ENCODE data around the gene CXorf58. TPM values are rescaled to one million over a fixed set of nuclear protein-coding genes. Genes with fewer than 3 reads are reported as not detected.
A peak's percentile ranks its signal among the peaks of the same experiment; 100 is the strongest.

Gene CXorf58
- total and polyA plus RNA-seq, 7 experiments from 2014 or later = not detected

- no peak overlapping the region for H3K4me3 Mint-ChIP-seq
- no peaks in the 10 kb centered on the region for H3K27me3 Mint-ChIP-seq
- CTCF ChIA-PET = no interaction called here
- Histone ChIP-seq H3K27ac (ENCODE audit: low read depth, low read length) (no peak overlapping the region), H3K4me3 (ENCODE audit: low read length) (no peak overlapping the region), H3K36me3 (ENCODE audit: control insufficient read depth in 2 of 3, insufficient read depth in 3 of 3, low read length in 3 of 3) (no peaks in the 10 kb centered on the region), H3K4me1 (ENCODE audit: control insufficient read depth in 2 of 2, insufficient read depth in 2 of 2, low read length in 2 of 2) (no peaks in the 10 kb centered on the region), H3K9me3 (ENCODE audit: control insufficient read depth in 2 of 3, low read length in 3 of 3) (no peaks in the 10 kb centered on the region), H3K27me3 (ENCODE audit: control insufficient read depth in 2 of 2, insufficient read depth in 2 of 2, low read length in 2 of 2) (no peaks in the 10 kb centered on the region)
- H3K4me1 Mint-ChIP-seq = peaks cover 0 to 2% (median 0%) of the 10 kb centered on the region in 7 donors
- intact Hi-C loops (cut with micrococcal nuclease) = no loop called here
- peak; percentile 47 for ATAC-seq
- no peak overlapping the region for H3K27ac Mint-ChIP-seq
- DNase-seq = no peak
- peaks cover 5 to 12% (median 5%) of the 10 kb centered on the region in 5 donors for H3K36me3 Mint-ChIP-seq
- POLR2A ChIA-PET = no interaction called here
- no peaks in the 10 kb centered on the region for H3K9me3 Mint-ChIP-seq
Observed at GRCh38 chrX:23871905-23872546, 35.8 kb upstream of the CXorf58 start.

- CTCF ChIA-PET = interaction anchor here (0.7 kb wide), 1 partner anchor 22 kb away, joined by 3 read pairs; no protein-coding TSS in a partner anchor
- no peak overlapping the region for H3K4me3 Mint-ChIP-seq
- no peaks in the 10 kb centered on the region for H3K27me3 Mint-ChIP-seq
- DNase-seq = no peak
- no peaks in the 10 kb centered on the region for H3K9me3 Mint-ChIP-seq
- no peak overlapping the region for H3K27ac Mint-ChIP-seq
- H3K36me3 ChIP-seq (ENCODE audit: control insufficient read depth in 2 of 3, insufficient read depth in 3 of 3, low read length in 3 of 3) = no peaks in the 10 kb centered on the region
- POLR2A ChIA-PET = interaction anchor here (0.5 kb wide), 1 partner anchor 269 kb away, joined by 3 read pairs; no protein-coding TSS in a partner anchor
- no peak overlapping the region for H3K4me3 ChIP-seq (ENCODE audit: low read length)
- no peak for ATAC-seq
- peaks cover 0 to 7% (median 0%) of the 10 kb centered on the region in 7 donors for H3K4me1 Mint-ChIP-seq
- peaks cover 0 to 4% (median 0%) of the 10 kb centered on the region in 5 donors for H3K36me3 Mint-ChIP-seq
- intact Hi-C loops (cut with micrococcal nuclease) = no loop called here
- no peak overlapping the region for H3K27ac ChIP-seq (ENCODE audit: low read depth, low read length)
- H3K27me3 ChIP-seq (ENCODE audit: control insufficient read depth in 2 of 2, insufficient read depth in 2 of 2, low read length in 2 of 2) = no peaks in the 10 kb centered on the region
- no peaks in the 10 kb centered on the region for H3K9me3 ChIP-seq (ENCODE audit: control insufficient read depth in 2 of 3, low read length in 3 of 3)
- H3K4me1 ChIP-seq (ENCODE audit: control insufficient read depth in 2 of 2, insufficient read depth in 2 of 2, low read length in 2 of 2) = no peaks in the 10 kb centered on the region
Observed at GRCh38 chrX:23879380-23880090, 28.3 kb upstream of the CXorf58 start.

GRCh38 chrX:23883737-23884354, 24.0 kb upstream of the CXorf58 start:
- POLR2A ChIA-PET = no interaction called here
- peak in 1 of 9 donors; percentile 22 for DNase-seq
- CTCF ChIA-PET = no interaction called here

GRCh38 chrX:23884427-23885024, 23.3 kb upstream of the CXorf58 start:
- H3K4me3 Mint-ChIP-seq = no peak overlapping the region
- H3K36me3 Mint-ChIP-seq = peaks cover 0 to 4% (median 0%) of the 10 kb centered on the region in 5 donors
- H3K27ac ChIP-seq (ENCODE audit: low read depth, low read length) = no peak overlapping the region
- H3K27me3 ChIP-seq (ENCODE audit: control insufficient read depth in 2 of 2, insufficient read depth in 2 of 2, low read length in 2 of 2) = no peaks in the 10 kb centered on the region
- ChIA-PET CTCF (no interaction called here), POLR2A (no interaction called here)
- H3K4me1 Mint-ChIP-seq = peaks cover 0 to 9% (median 0%) of the 10 kb centered on the region in 7 donors
- no peak overlapping the region for H3K4me3 ChIP-seq (ENCODE audit: low read length)
- no peaks in the 10 kb centered on the region for H3K27me3 Mint-ChIP-seq
- ATAC-seq (no peak), DNase-seq (no peak)
- intact Hi-C loops (cut with micrococcal nuclease) = no loop called here
- H3K9me3 Mint-ChIP-seq = no peaks in the 10 kb centered on the region
- H3K36me3 ChIP-seq (ENCODE audit: control insufficient read depth in 2 of 3, insufficient read depth in 3 of 3, low read length in 3 of 3) = no peaks in the 10 kb centered on the region
- H3K9me3 ChIP-seq (ENCODE audit: control insufficient read depth in 2 of 3, low read length in 3 of 3) = no peaks in the 10 kb centered on the region
- H3K4me1 ChIP-seq (ENCODE audit: control insufficient read depth in 2 of 2, insufficient read depth in 2 of 2, low read length in 2 of 2) = no peaks in the 10 kb centered on the region
- no peak overlapping the region for H3K27ac Mint-ChIP-seq

More at GRCh38 chrX:23883737-23884354, 24.0 kb upstream of the CXorf58 start:
- H3K9me3 ChIP-seq (ENCODE audit: control insufficient read depth in 2 of 3, low read length in 3 of 3) = no peaks in the 10 kb centered on the region
- ATAC-seq = no peak
- no peaks in the 10 kb centered on the region for H3K27me3 Mint-ChIP-seq
- H3K36me3 Mint-ChIP-seq = peaks cover 0 to 4% (median 0%) of the 10 kb centered on the region in 5 donors
- no peaks in the 10 kb centered on the region for H3K4me1 ChIP-seq (ENCODE audit: control insufficient read depth in 2 of 2, insufficient read depth in 2 of 2, low read length in 2 of 2)
- intact Hi-C loops (cut with micrococcal nuclease) = no loop called here
- H3K27ac Mint-ChIP-seq = no peak overlapping the region
- H3K36me3 ChIP-seq (ENCODE audit: control insufficient read depth in 2 of 3, insufficient read depth in 3 of 3, low read length in 3 of 3) = no peaks in the 10 kb centered on the region
- peaks cover 0 to 9% (median 0%) of the 10 kb centered on the region in 7 donors for H3K4me1 Mint-ChIP-seq
- H3K4me3 Mint-ChIP-seq = no peak overlapping the region
- H3K27ac ChIP-seq (ENCODE audit: low read depth, low read length) = no peak overlapping the region
- H3K4me3 ChIP-seq (ENCODE audit: low read length) = no peak overlapping the region
- no peaks in the 10 kb centered on the region for H3K9me3 Mint-ChIP-seq
- no peaks in the 10 kb centered on the region for H3K27me3 ChIP-seq (ENCODE audit: control insufficient read depth in 2 of 2, insufficient read depth in 2 of 2, low read length in 2 of 2)

GRCh38 chrX:23885803-23886202, 22.0 kb upstream of the CXorf58 start:
- no peaks in the 10 kb centered on the region for H3K9me3 Mint-ChIP-seq
- H3K27ac ChIP-seq (ENCODE audit: low read depth, low read length) = no peak overlapping the region
- no peaks in the 10 kb centered on the region for H3K36me3 ChIP-seq (ENCODE audit: control insufficient read depth in 2 of 3, insufficient read depth in 3 of 3, low read length in 3 of 3)
- peaks cover 0 to 9% (median 0%) of the 10 kb centered on the region in 7 donors for H3K4me1 Mint-ChIP-seq
- H3K4me3 Mint-ChIP-seq = no peak overlapping the region
- peaks cover 0 to 4% (median 0%) of the 10 kb centered on the region in 5 donors for H3K36me3 Mint-ChIP-seq
- H3K27ac Mint-ChIP-seq = no peak overlapping the region
- H3K9me3 ChIP-seq (ENCODE audit: control insufficient read depth in 2 of 3, low read length in 3 of 3) = no peaks in the 10 kb centered on the region
- H3K27me3 Mint-ChIP-seq = no peaks in the 10 kb centered on the region
- DNase-seq (no peak), ATAC-seq (no peak)
- CTCF ChIA-PET = no interaction called here
- POLR2A ChIA-PET = no interaction called here
- H3K4me3 ChIP-seq (ENCODE audit: low read length) = no peak overlapping the region
- no peaks in the 10 kb centered on the region for H3K27me3 ChIP-seq (ENCODE audit: control insufficient read depth in 2 of 2, insufficient read depth in 2 of 2, low read length in 2 of 2)
- H3K4me1 ChIP-seq (ENCODE audit: control insufficient read depth in 2 of 2, insufficient read depth in 2 of 2, low read length in 2 of 2) = no peaks in the 10 kb centered on the region
- intact Hi-C loops (cut with micrococcal nuclease) = no loop called here

GRCh38 chrX:23887451-23887850, 20.4 kb upstream of the CXorf58 start:
- peaks cover 0 to 11% (median 0%) of the 10 kb centered on the region in 7 donors for H3K4me1 Mint-ChIP-seq
- H3K4me3 Mint-ChIP-seq = no peak overlapping the region
- Histone ChIP-seq H3K27me3 (ENCODE audit: control insufficient read depth in 2 of 2, insufficient read depth in 2 of 2, low read length in 2 of 2) (no peaks in the 10 kb centered on the region), H3K4me3 (ENCODE audit: low read length) (no peak overlapping the region), H3K36me3 (ENCODE audit: control insufficient read depth in 2 of 3, insufficient read depth in 3 of 3, low read length in 3 of 3) (no peaks in the 10 kb centered on the region), H3K27ac (ENCODE audit: low read depth, low read length) (no peak overlapping the region), H3K4me1 (ENCODE audit: control insufficient read depth in 2 of 2, insufficient read depth in 2 of 2, low read length in 2 of 2) (no peaks in the 10 kb centered on the region), H3K9me3 (ENCODE audit: control insufficient read depth in 2 of 3, low read length in 3 of 3) (no peaks in the 10 kb centered on the region)
- no peaks in the 10 kb centered on the region for H3K9me3 Mint-ChIP-seq
- CTCF ChIA-PET = no interaction called here
- DNase-seq (no peak), ATAC-seq (no peak)
- no peak overlapping the region for H3K27ac Mint-ChIP-seq
- POLR2A ChIA-PET = no interaction called here
- peaks cover 0 to 4% (median 0%) of the 10 kb centered on the region in 5 donors for H3K36me3 Mint-ChIP-seq
- intact Hi-C loops (cut with micrococcal nuclease) = no loop called here
- no peaks in the 10 kb centered on the region for H3K27me3 Mint-ChIP-seq

Measured in naive thymus-derived CD4-positive, alpha-beta T cell (primary cell).